GM12872 (cell line): ENCODE measurements around the gene TMEM179.

ENCODE experiments used
- TF ChIP-seq, protein P1 (sequence below): IDR thresholded peaks from 3 replicates; pipeline ENCODE4 v1.5.1; 2011; ENCODE audit warnings: low read depth, mild to moderate bottlenecking, low read length, moderate library complexity; ENCODE audit not compliant: insufficient read depth

Gene TMEM179

DNA sequence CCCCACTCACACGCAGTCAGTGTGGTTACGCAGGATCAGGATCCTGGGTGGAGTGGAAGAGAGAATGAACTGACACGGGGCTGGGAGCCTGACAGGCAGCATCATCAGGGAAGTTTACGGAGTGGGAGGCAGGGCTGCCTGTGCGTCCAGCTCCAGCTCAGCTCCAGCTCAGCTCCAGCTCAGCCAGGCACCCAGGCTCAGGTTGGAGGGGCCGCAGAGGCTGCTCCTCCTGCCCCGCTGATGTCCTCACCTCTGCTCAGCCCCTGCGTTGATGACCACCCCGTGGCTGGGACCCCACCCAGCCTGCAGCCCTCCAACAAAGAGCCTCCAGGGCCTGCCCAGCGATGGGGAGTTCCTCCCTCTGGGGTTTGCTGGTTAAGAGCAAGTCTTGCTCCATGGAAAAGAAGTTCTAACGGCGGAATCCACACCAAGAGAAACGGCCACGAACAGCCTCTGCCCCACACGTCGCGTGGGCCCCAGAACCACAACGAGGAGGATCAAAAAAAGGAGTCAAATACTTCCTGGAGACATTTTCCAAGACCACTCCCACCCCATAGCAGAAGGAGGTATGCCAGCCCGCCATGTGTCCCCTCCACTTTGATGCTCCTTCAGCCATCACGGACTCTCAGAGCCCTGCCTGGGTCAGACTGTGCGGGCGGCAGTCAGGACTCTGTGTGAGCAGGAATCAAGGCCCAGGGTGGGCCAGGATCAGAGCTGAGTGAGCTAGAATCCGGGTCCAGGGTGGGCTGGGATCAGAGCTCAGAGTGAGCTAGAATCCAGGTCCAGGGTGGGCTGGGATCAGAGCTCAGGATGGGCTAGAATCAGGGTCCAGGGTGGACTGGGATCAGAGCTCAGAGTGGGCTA lies 42.7 kb downstream of the TMEM179 start:
- TF ChIP-seq, protein P1, sequence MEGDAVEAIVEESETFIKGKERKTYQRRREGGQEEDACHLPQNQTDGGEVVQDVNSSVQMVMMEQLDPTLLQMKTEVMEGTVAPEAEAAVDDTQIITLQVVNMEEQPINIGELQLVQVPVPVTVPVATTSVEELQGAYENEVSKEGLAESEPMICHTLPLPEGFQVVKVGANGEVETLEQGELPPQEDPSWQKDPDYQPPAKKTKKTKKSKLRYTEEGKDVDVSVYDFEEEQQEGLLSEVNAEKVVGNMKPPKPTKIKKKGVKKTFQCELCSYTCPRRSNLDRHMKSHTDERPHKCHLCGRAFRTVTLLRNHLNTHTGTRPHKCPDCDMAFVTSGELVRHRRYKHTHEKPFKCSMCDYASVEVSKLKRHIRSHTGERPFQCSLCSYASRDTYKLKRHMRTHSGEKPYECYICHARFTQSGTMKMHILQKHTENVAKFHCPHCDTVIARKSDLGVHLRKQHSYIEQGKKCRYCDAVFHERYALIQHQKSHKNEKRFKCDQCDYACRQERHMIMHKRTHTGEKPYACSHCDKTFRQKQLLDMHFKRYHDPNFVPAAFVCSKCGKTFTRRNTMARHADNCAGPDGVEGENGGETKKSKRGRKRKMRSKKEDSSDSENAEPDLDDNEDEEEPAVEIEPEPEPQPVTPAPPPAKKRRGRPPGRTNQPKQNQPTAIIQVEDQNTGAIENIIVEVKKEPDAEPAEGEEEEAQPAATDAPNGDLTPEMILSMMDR = no peak

DNA sequence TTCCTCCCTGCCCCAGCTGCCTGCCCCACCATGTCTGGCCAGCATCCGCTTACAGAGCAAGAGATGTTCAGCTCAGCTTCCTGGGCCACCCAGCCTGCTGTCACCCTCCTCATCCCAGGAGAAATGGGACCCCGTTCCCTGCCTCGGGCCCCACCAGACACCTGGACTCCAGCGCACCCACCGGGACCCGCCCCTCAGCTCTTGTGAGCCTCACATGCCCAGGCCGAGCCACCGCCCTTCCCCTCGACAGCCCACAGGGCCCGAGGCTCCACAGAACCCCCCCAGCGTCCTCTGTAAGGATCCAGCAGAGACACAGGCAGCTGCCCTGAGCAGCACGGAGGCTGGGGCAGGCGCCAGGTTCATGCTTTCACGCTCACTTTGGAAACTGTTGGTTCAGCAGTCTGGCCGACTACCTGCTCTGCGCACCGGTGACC lies 43.4 kb downstream of the TMEM179 start:
- TF ChIP-seq, protein P1 = no peak

- TF ChIP-seq, protein P1 = no peak
Observed at GRCh38 chr14:104560586-104560945, 44.0 kb downstream of the TMEM179 start.

DNA sequence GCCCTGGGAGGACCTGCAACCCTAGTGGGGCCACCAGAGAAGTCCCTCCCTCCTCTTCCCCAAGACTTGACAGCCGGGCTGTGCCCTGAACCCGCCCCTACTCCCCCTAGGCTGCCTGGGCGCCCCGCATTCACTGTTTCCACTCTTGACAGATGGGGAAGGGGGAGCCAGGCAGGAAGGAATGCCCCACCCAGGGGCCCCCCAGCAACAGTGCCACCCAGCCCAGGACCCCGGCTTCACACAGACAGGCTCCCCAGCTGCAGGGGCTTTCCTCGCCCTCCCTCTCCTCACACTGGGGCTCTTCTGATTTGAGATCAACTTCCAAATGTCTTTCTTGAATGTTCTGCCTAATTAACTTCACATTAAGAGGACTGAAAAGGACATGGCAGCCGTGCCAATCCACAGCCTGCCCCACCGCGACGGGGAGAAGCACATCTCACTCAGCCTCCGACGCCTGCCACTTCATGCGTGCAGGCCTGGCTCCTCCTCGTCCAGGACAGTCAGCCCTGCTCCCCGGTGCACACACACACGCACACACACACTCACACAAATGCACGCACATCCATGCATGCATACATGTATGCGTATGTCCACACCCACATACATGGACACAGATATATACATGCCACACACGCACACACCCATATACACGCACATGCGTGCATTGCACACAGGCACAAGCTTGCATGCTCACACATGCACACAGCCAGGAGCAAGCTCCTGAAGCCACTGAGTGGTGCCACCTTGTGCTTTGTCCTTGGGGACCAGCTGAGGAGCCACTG lies 44.6 kb downstream of the TMEM179 start:
- TF ChIP-seq, protein P1 = no peak

DNA sequence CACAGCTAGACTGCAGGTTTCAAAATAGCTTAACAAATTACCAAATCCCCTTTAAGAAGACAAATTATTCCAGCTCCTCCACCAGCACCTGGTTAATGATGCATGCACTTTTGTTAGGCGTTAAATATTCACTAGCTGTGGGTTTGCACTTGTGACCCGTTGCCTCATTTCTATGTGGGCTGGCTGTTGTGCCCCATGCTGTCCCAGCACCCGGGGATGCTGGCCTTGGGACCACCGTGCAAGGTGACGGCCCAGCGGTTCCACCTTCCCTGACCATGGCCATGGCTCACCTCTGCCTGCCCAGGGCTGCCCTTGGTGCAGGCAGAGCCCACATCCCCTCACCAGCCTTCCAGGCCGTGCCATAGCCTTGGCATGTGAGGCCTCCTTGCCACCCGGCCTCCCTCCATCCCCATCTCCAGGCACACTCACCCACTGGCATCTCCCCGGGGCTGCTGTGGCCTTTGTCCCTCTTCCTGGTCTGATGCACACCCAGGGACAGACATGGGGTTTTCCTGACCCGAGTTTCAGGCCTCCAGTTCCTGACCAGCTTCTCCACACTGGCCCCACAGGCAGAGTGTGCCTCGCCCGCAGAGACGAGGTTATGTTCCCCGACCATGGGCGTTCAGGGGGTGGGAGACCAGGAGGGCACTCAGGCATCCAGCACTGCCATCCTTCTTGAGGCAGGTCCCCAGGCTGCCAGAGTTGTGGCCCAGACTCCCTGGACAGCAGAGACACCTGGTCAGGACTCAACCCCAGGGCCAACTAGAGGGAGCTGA lies 45.4 kb downstream of the TMEM179 start:
- TF ChIP-seq, protein P1 = no peak

- TF ChIP-seq, protein P1 = no peak
Observed at GRCh38 chr14:104558231-104559027, 46.1 kb downstream of the TMEM179 start.

DNA sequence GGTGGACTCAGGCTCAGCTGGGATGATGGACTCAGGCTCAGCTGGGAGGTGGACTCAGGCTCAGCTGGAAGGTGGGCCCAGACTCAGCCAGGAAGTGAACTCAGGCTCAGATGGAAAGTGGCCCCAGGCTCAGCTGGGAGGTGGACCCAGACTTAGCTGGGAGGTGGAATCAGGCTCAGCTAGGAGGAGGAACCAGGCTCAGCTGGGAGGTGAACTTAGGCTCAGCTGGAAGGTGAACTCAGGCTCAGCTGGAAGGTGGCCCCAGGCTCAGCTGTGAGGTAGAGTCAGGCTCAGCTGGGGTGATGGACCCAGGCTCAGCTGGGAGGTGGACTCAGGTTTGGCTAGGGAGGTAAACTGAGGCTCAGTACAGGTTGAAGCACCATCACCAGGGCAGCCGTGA lies 46.8 kb downstream of the TMEM179 start:
- TF ChIP-seq, protein P1 = no peak
